IPS-18a (cell line): ENCODE data around the gene MT1HL1.

ENCODE experiments used
- H3K27ac ChIP-seq: one replicate; pipeline ENCODE4 v1.5.1; 2013; ENCODE audit warnings: low read length
- H3K27me3 ChIP-seq: one replicate; pipeline ENCODE4 v1.6.1; 2013; ENCODE audit warnings: mild to moderate bottlenecking, low read length; ENCODE audit not compliant: control insufficient read depth, insufficient read depth
- H3K36me3 ChIP-seq: one replicate; pipeline ENCODE4 v1.6.1; 2013; ENCODE audit warnings: low read depth, low read length; ENCODE audit not compliant: control insufficient read depth
- H3K4me1 ChIP-seq: one replicate; pipeline ENCODE4 v1.6.1; 2013; ENCODE audit warnings: low read depth, low read length; ENCODE audit not compliant: control insufficient read depth
- H3K4me3 ChIP-seq: one replicate; pipeline ENCODE4 v1.5.1; 2013; ENCODE audit warnings: low read length
- H3K9ac ChIP-seq: one replicate; pipeline ENCODE4 v1.6.1; 2013; ENCODE audit warnings: mild to moderate bottlenecking, low read length, moderate library complexity
- H3K9me3 ChIP-seq: one replicate; pipeline ENCODE4 v1.6.1; 2013; ENCODE audit warnings: low read depth, low read length; ENCODE audit not compliant: control insufficient read depth

MT1HL1 gene

GRCh38 chr1:237038211-237038610 is 34.0 kb upstream of the MT1HL1 start:
- no peak overlapping the region for H3K4me3 ChIP-seq
- H3K9me3 ChIP-seq: no peaks in the 10 kb centered on the region
- peaks cover 27% of the 10 kb centered on the region for H3K27me3 ChIP-seq
- no peak overlapping the region for H3K9ac ChIP-seq
- H3K36me3 ChIP-seq: no peaks in the 10 kb centered on the region
- peaks cover 6% of the 10 kb centered on the region for H3K4me1 ChIP-seq
- H3K27ac ChIP-seq: no peak overlapping the region

GRCh38 chr1:237035759-237036158 is 31.5 kb upstream of the MT1HL1 start:
- H3K27ac ChIP-seq: no peak overlapping the region

GRCh38 chr1:237033804-237034203 is 29.6 kb upstream of the MT1HL1 start:
- Histone ChIP-seq H3K4me1 (peaks cover 13% of the 10 kb centered on the region), H3K9me3 (no peaks in the 10 kb centered on the region), H3K27me3 (no peaks in the 10 kb centered on the region), H3K36me3 (no peaks in the 10 kb centered on the region), H3K9ac (no peak overlapping the region), H3K4me3 (no peak overlapping the region), H3K27ac (no peak overlapping the region)

More at GRCh38 chr1:237035759-237036158, 31.5 kb upstream of the MT1HL1 start:
- no peaks in the 10 kb centered on the region for H3K36me3 ChIP-seq
- H3K9ac ChIP-seq: no peak overlapping the region
- no peaks in the 10 kb centered on the region for H3K9me3 ChIP-seq
- peaks cover 9% of the 10 kb centered on the region for H3K27me3 ChIP-seq
- no peak overlapping the region for H3K4me3 ChIP-seq
- H3K4me1 ChIP-seq: peaks cover 13% of the 10 kb centered on the region

GRCh38 chr1:237033061-237033460 is 28.8 kb upstream of the MT1HL1 start:
- Histone ChIP-seq H3K4me1 (peaks cover 13% of the 10 kb centered on the region), H3K36me3 (no peaks in the 10 kb centered on the region), H3K9ac (no peak overlapping the region), H3K4me3 (no peak overlapping the region), H3K27ac (no peak overlapping the region), H3K9me3 (no peaks in the 10 kb centered on the region), H3K27me3 (no peaks in the 10 kb centered on the region)

GRCh38 chr1:237032029-237032428 is 27.8 kb upstream of the MT1HL1 start:
- Histone ChIP-seq H3K9me3 (no peaks in the 10 kb centered on the region), H3K4me1 (peaks cover 18% of the 10 kb centered on the region), H3K4me3 (no peak overlapping the region), H3K9ac (no peak overlapping the region), H3K36me3 (no peaks in the 10 kb centered on the region), H3K27ac (no peak overlapping the region), H3K27me3 (no peaks in the 10 kb centered on the region)

- H3K4me3 ChIP-seq: no peak overlapping the region
- H3K27me3 ChIP-seq: no peaks in the 10 kb centered on the region
- H3K4me1 ChIP-seq: peaks cover 18% of the 10 kb centered on the region
- no peaks in the 10 kb centered on the region for H3K9me3 ChIP-seq
- H3K36me3 ChIP-seq: no peaks in the 10 kb centered on the region
- H3K27ac ChIP-seq: no peak overlapping the region
- H3K9ac ChIP-seq: no peak overlapping the region
Measured at GRCh38 chr1:237031480-237031879, 27.2 kb upstream of the MT1HL1 start.

GRCh38 chr1:237029850-237030535 is 25.8 kb upstream of the MT1HL1 start:
- no peaks in the 10 kb centered on the region for H3K36me3 ChIP-seq
- no peaks in the 10 kb centered on the region for H3K27me3 ChIP-seq
- H3K4me1 ChIP-seq: peaks cover 18% of the 10 kb centered on the region
- H3K9me3 ChIP-seq: no peaks in the 10 kb centered on the region
- no peak overlapping the region for H3K9ac ChIP-seq
- H3K4me3 ChIP-seq: no peak overlapping the region
- no peak overlapping the region for H3K27ac ChIP-seq

- peaks cover 18% of the 10 kb centered on the region for H3K4me1 ChIP-seq
- H3K36me3 ChIP-seq: no peaks in the 10 kb centered on the region
- no peak overlapping the region for H3K9ac ChIP-seq
- no peak overlapping the region for H3K27ac ChIP-seq
- H3K4me3 ChIP-seq: no peak overlapping the region
- H3K9me3 ChIP-seq: no peaks in the 10 kb centered on the region
- H3K27me3 ChIP-seq: no peaks in the 10 kb centered on the region
Measured at GRCh38 chr1:237029240-237029639, 25.0 kb upstream of the MT1HL1 start.

- Histone ChIP-seq H3K27me3 (no peaks in the 10 kb centered on the region), H3K4me1 (peaks cover 4% of the 10 kb centered on the region), H3K27ac (no peak overlapping the region), H3K36me3 (no peaks in the 10 kb centered on the region), H3K4me3 (no peak overlapping the region), H3K9me3 (no peaks in the 10 kb centered on the region), H3K9ac (no peak overlapping the region)
Measured at GRCh38 chr1:237025358-237026074, 21.3 kb upstream of the MT1HL1 start.

GRCh38 chr1:237018896-237019295 is 14.7 kb upstream of the MT1HL1 start:
- no peaks in the 10 kb centered on the region for H3K9me3 ChIP-seq
- no peak overlapping the region for H3K9ac ChIP-seq
- no peaks in the 10 kb centered on the region for H3K36me3 ChIP-seq
- H3K4me3 ChIP-seq: no peak overlapping the region
- H3K27me3 ChIP-seq: no peaks in the 10 kb centered on the region
- peaks cover 23% of the 10 kb centered on the region for H3K4me1 ChIP-seq
- no peak overlapping the region for H3K27ac ChIP-seq

- Histone ChIP-seq H3K9ac (peak overlapping the region; percentile 38), H3K27ac (peak overlapping the region; percentile 58), H3K4me3 (peak overlapping the region; percentile 29)
Measured at GRCh38 chr1:237016626-237017025, 12.4 kb upstream of the MT1HL1 start.

GRCh38 chr1:237013608-237014007 is 9.4 kb upstream of the MT1HL1 start:
- Histone ChIP-seq H3K27ac (no peak overlapping the region), H3K36me3 (no peaks in the 10 kb centered on the region), H3K9me3 (no peaks in the 10 kb centered on the region), H3K4me1 (peaks cover 37% of the 10 kb centered on the region), H3K9ac (no peak overlapping the region), H3K27me3 (no peaks in the 10 kb centered on the region), H3K4me3 (no peak overlapping the region)

More at GRCh38 chr1:237016626-237017025, 12.4 kb upstream of the MT1HL1 start:
- Histone ChIP-seq H3K27me3 (no peaks in the 10 kb centered on the region), H3K36me3 (no peaks in the 10 kb centered on the region), H3K4me1 (peaks cover 23% of the 10 kb centered on the region), H3K9me3 (no peaks in the 10 kb centered on the region)
